Measurements from ENCODE around the gene DPY19L1. TPM values are rescaled to one million over a fixed set of nuclear protein-coding genes. Genes with fewer than 3 reads are reported as not detected.
"Not testable (repeated sequence)": the region's sequence is repeated elsewhere in the genome, so short reads cannot be mapped to it uniquely, and the experiment has no call there.

DPY19L1 gene
- polyA plus RNA-seq, 1 donor from 2014 or later = 6.3 TPM

- H3K27me3 ChIP-seq (ENCODE audit: insufficient read depth, low read depth, low read length) = no peaks in the 10 kb centered on the region
- H3K9me3 ChIP-seq (ENCODE audit: low read length) = no peaks in the 10 kb centered on the region
- H2AFZ ChIP-seq (ENCODE audit: low read depth, low read length) = no peak overlapping the region
- no peaks in the 10 kb centered on the region for H3F3A ChIP-seq (ENCODE audit: insufficient read depth, low read length, poor library complexity, severe bottlenecking)
- no peak overlapping the region for H3K27ac ChIP-seq (ENCODE audit: low read length)
- no peaks in the 10 kb centered on the region for H3K9me2 ChIP-seq (ENCODE audit: insufficient read depth, low read length)
- H3K4me3 ChIP-seq (ENCODE audit: low read length) = no peak overlapping the region
- no peaks in the 10 kb centered on the region for H3K36me3 ChIP-seq (ENCODE audit: insufficient read depth, low read length)
- TF ChIP-seq REST (IDR thresholded peaks at IDR 0.05; ENCODE audit: borderline replicate concordance) (no peak), EP300 (conservative IDR thresholded peaks at IDR 0.05; ENCODE audit: poor library complexity, severe bottlenecking) (no peak), POLR2AphosphoS5 (IDR thresholded peaks at IDR 0.05) (no peak), RAD21 (conservative IDR thresholded peaks at IDR 0.05) (no peak), SMC3 (conservative IDR thresholded peaks at IDR 0.05; ENCODE audit: poor library complexity) (no peak), EZH2 (IDR thresholded peaks at IDR 0.05; ENCODE audit: borderline replicate concordance, insufficient read depth, low read length, poor library complexity, severe bottlenecking) (no peak), MXI1 (conservative IDR thresholded peaks at IDR 0.05; ENCODE audit: poor library complexity, severe bottlenecking) (no peak), TAF1 (IDR thresholded peaks at IDR 0.05; ENCODE audit: low read depth) (no peak)
- TF ChIP-seq, protein P1, sequence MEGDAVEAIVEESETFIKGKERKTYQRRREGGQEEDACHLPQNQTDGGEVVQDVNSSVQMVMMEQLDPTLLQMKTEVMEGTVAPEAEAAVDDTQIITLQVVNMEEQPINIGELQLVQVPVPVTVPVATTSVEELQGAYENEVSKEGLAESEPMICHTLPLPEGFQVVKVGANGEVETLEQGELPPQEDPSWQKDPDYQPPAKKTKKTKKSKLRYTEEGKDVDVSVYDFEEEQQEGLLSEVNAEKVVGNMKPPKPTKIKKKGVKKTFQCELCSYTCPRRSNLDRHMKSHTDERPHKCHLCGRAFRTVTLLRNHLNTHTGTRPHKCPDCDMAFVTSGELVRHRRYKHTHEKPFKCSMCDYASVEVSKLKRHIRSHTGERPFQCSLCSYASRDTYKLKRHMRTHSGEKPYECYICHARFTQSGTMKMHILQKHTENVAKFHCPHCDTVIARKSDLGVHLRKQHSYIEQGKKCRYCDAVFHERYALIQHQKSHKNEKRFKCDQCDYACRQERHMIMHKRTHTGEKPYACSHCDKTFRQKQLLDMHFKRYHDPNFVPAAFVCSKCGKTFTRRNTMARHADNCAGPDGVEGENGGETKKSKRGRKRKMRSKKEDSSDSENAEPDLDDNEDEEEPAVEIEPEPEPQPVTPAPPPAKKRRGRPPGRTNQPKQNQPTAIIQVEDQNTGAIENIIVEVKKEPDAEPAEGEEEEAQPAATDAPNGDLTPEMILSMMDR (IDR thresholded peaks at IDR 0.05; ENCODE audit: poor library complexity, severe bottlenecking) = no peak
- no peaks in the 10 kb centered on the region for H4K20me1 ChIP-seq (ENCODE audit: insufficient read depth)
- H3K4me2 ChIP-seq (ENCODE audit: low read length) = no peak overlapping the region
- H3K79me2 ChIP-seq (replicated peaks; ENCODE audit: insufficient read depth, low read length) = no peaks in the 10 kb centered on the region
- H3K9ac ChIP-seq (ENCODE audit: low read length) = no peak overlapping the region
Observed at GRCh38 chr7:34889951-34890350, 147.3 kb downstream of the DPY19L1 start.

GRCh38 chr7:34886856-34887255, 150.4 kb downstream of the DPY19L1 start:
- TF ChIP-seq REST (IDR thresholded peaks at IDR 0.05; ENCODE audit: borderline replicate concordance) (no peak), RAD21 (conservative IDR thresholded peaks at IDR 0.05) (no peak), POLR2AphosphoS5 (IDR thresholded peaks at IDR 0.05) (no peak), EZH2 (IDR thresholded peaks at IDR 0.05; ENCODE audit: borderline replicate concordance, insufficient read depth, low read length, poor library complexity, severe bottlenecking) (no peak), MXI1 (conservative IDR thresholded peaks at IDR 0.05; ENCODE audit: poor library complexity, severe bottlenecking) (no peak), SMC3 (conservative IDR thresholded peaks at IDR 0.05; ENCODE audit: poor library complexity) (no peak), EP300 (conservative IDR thresholded peaks at IDR 0.05; ENCODE audit: poor library complexity, severe bottlenecking) (no peak), TAF1 (IDR thresholded peaks at IDR 0.05; ENCODE audit: low read depth) (no peak)
- TF ChIP-seq, protein P1 (IDR thresholded peaks at IDR 0.05; ENCODE audit: poor library complexity, severe bottlenecking) = no peak
- H3K4me3 ChIP-seq (ENCODE audit: low read length) = no peak overlapping the region
- no peak overlapping the region for H3K9ac ChIP-seq (ENCODE audit: low read length)
- H3K36me3 ChIP-seq (ENCODE audit: insufficient read depth, low read length) = no peaks in the 10 kb centered on the region
- H3K4me2 ChIP-seq (ENCODE audit: low read length) = no peak overlapping the region
- H3F3A ChIP-seq (ENCODE audit: insufficient read depth, low read length, poor library complexity, severe bottlenecking) = no peaks in the 10 kb centered on the region
- H3K27me3 ChIP-seq (ENCODE audit: insufficient read depth, low read depth, low read length) = no peaks in the 10 kb centered on the region
- H3K27ac ChIP-seq (ENCODE audit: low read length) = no peak overlapping the region
- no peaks in the 10 kb centered on the region for H3K9me3 ChIP-seq (ENCODE audit: low read length)
- no peaks in the 10 kb centered on the region for H3K79me2 ChIP-seq (replicated peaks; ENCODE audit: insufficient read depth, low read length)
- no peak overlapping the region for H2AFZ ChIP-seq (ENCODE audit: low read depth, low read length)
- H4K20me1 ChIP-seq (ENCODE audit: insufficient read depth) = no peaks in the 10 kb centered on the region
- H3K9me2 ChIP-seq (ENCODE audit: insufficient read depth, low read length) = no peaks in the 10 kb centered on the region

GRCh38 chr7:34883855-34884254, 153.4 kb downstream of the DPY19L1 start:
- not testable (repeated sequence) for H3K79me2 ChIP-seq (replicated peaks; ENCODE audit: insufficient read depth, low read length); H3K9me3 ChIP-seq (ENCODE audit: low read length); H3K36me3 ChIP-seq (ENCODE audit: insufficient read depth, low read length); H3K27ac ChIP-seq (ENCODE audit: low read length); H3K9ac ChIP-seq (ENCODE audit: low read length); H3F3A ChIP-seq (ENCODE audit: insufficient read depth, low read length, poor library complexity, severe bottlenecking); H2AFZ ChIP-seq (ENCODE audit: low read depth, low read length); H3K27me3 ChIP-seq (ENCODE audit: insufficient read depth, low read depth, low read length); H3K4me3 ChIP-seq (ENCODE audit: low read length); H3K4me2 ChIP-seq (ENCODE audit: low read length); H3K9me2 ChIP-seq (ENCODE audit: insufficient read depth, low read length); H4K20me1 ChIP-seq (ENCODE audit: insufficient read depth)

Measured in neural cell (in vitro differentiated cells).